Measurements from ENCODE around the gene PREX1.

PREX1 gene

GRCh38 chr20:48674461-48674860 lies 153.3 kb downstream of the PREX1 start:
- DNase-seq = no peak

- DNase-seq = no peak
Measured at GRCh38 chr20:48673507-48673906, 154.3 kb downstream of the PREX1 start.

GRCh38 chr20:48672324-48672723 lies 155.5 kb downstream of the PREX1 start:
- no peak for DNase-seq

- DNase-seq = no peak
Measured at GRCh38 chr20:48671141-48671540, 156.7 kb downstream of the PREX1 start.

GRCh38 chr20:48669946-48670605 lies 157.7 kb downstream of the PREX1 start:
- DNase-seq = no peak

- no peak for DNase-seq
Measured at GRCh38 chr20:48668451-48668946, 159.3 kb downstream of the PREX1 start.

- no peak for DNase-seq
Measured at GRCh38 chr20:48667889-48668413, 159.8 kb downstream of the PREX1 start.

- no peak for DNase-seq
Measured at GRCh38 chr20:48667481-48667880, 160.3 kb downstream of the PREX1 start.

GRCh38 chr20:48665785-48666184 lies 162.0 kb downstream of the PREX1 start:
- no peak for DNase-seq

- DNase-seq = no peak
Measured at GRCh38 chr20:48662711-48663110, 165.1 kb downstream of the PREX1 start.

- no peak for DNase-seq
Measured at GRCh38 chr20:48661575-48662455, 166.0 kb downstream of the PREX1 start.

GRCh38 chr20:48660788-48661187 lies 167.0 kb downstream of the PREX1 start:
- DNase-seq = no peak

- no peak for DNase-seq
Measured at GRCh38 chr20:48659858-48660257, 167.9 kb downstream of the PREX1 start.

GRCh38 chr20:48658505-48658904 lies 169.3 kb downstream of the PREX1 start:
- DNase-seq = no peak

GRCh38 chr20:48658198-48658476 lies 169.7 kb downstream of the PREX1 start:
- DNase-seq = no peak

GRCh38 chr20:48657426-48658197 lies 170.2 kb downstream of the PREX1 start:
- peak; percentile 37 to 61 for DNase-seq

- peak in 1 of 2 experiments; percentile 21 for DNase-seq
Measured at GRCh38 chr20:48656661-48657211, 171.1 kb downstream of the PREX1 start.

GRCh38 chr20:48656137-48656536 lies 171.7 kb downstream of the PREX1 start:
- no peak for DNase-seq

GRCh38 chr20:48653706-48654051 lies 174.1 kb downstream of the PREX1 start:
- no peak for DNase-seq

GRCh38 chr20:48652961-48653705 lies 174.7 kb downstream of the PREX1 start:
- DNase-seq = no peak

GRCh38 chr20:48651960-48652359 lies 175.8 kb downstream of the PREX1 start:
- no peak for DNase-seq

- DNase-seq = no peak
Measured at GRCh38 chr20:48651271-48651670, 176.5 kb downstream of the PREX1 start.

Data from SW 1271 (cell line).